Sigmoid colon (tissue), 4 donors: ENCODE measurements around the gene EPHB1.

Experiments
- EP300 ChIP-seq, 4 donors: sonication (generic); formaldehyde crosslinking; IDR thresholded peaks; one replicate each; pipeline ENCODE4 v1.6.1; 2017; ENCODE audit warnings: antibody characterized with exemption in 4 of 4
- POLR2A ChIP-seq, 2 donors: fragments of 450-650 bp; IDR thresholded peaks; one replicate each; pipeline ENCODE4 v1.6.1; 2016; ENCODE audit warnings: antibody characterized with exemption in 2 of 2, mild to moderate bottlenecking in 2 of 2, moderate library complexity in 2 of 2
- POLR2AphosphoS5 ChIP-seq, 4 donors: sonication (generic); formaldehyde crosslinking; IDR thresholded peaks; one replicate each; pipeline ENCODE4 v1.6.1; 2017; ENCODE audit warnings: antibody characterized with exemption in 4 of 4

- TF ChIP-seq POLR2A (IDR thresholded peaks at IDR 0.05) = no peak
- TF ChIP-seq POLR2AphosphoS5 (IDR thresholded peaks at IDR 0.05) = no peak
- no peak for TF ChIP-seq EP300 (IDR thresholded peaks at IDR 0.05)
Measured at GRCh38 chr3:134883697-134884385, 88.8 kb downstream of the EPHB1 start.
